ENCODE results near the gene DNAJC5G.

The DNAJC5G gene

DNA sequence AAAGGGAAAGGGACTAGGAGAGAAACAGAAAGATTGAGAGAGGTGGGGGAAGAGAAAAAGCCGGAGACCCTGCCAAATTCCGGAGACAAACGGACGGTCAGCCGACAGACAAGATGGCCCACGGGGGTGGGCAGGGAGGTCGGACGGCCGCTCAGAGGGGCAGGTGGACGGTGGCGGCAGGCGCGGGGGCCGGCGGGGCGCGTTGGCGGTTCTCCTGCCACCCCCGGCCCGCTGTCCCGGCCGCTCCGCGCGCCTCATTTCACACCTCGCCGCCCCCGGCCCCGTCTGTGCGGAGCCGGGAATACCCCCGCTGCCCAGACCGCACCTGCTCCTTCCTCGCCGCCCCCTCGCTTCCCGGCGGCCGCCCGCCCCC lies 13.3 kb upstream of the DNAJC5G start:
- Histone ChIP-seq H2AFZ (no peak overlapping the region), H3K4me1 (peaks cover 5% of the 10 kb centered on the region), H3K9ac (no peak overlapping the region), H3K79me2 (no peaks in the 10 kb centered on the region), H3K27ac (no peak overlapping the region), H3K36me3 (ENCODE audit: control insufficient read depth, insufficient read depth, low read length) (no peaks in the 10 kb centered on the region), H3K27me3 (ENCODE audit: control insufficient read depth, insufficient read depth, low read length) (no peaks in the 10 kb centered on the region), H3K9me3 (ENCODE audit: control insufficient read depth, low read length) (no peaks in the 10 kb centered on the region), H3K4me2 (ENCODE audit: low read length) (no peak overlapping the region), H3K4me3 (ENCODE audit: low read depth, low read length) (no peak overlapping the region)
- TF ChIP-seq CTCF (IDR thresholded peaks at IDR 0.05), result no peak

GRCh38 chr2:27262379-27263286 lies 12.6 kb upstream of the DNAJC5G start, which contains the start of gene SLC30A3:
Gene SLC30A3 (minus strand): TSS chr2:27263047. CDS start chr2:27262906, 141 bp downstream.
- Histone ChIP-seq H3K4me1 (peaks cover 5% of the 10 kb centered on the region), H3K4me2 (ENCODE audit: low read length) (peak within 1 kb of the TSS; percentile 77), H3K9ac (no peak within 1 kb of the TSS), H3K36me3 (ENCODE audit: control insufficient read depth, insufficient read depth, low read length) (no peaks in the 10 kb centered on the region), H3K4me3 (ENCODE audit: low read depth, low read length) (peak within 1 kb of the TSS; percentile 48), H3K79me2 (no peaks in the 10 kb centered on the region), H2AFZ (peak within 1 kb of the TSS; percentile 77), H3K27me3 (ENCODE audit: control insufficient read depth, insufficient read depth, low read length) (no peaks in the 10 kb centered on the region), H3K9me3 (ENCODE audit: control insufficient read depth, low read length) (no peaks in the 10 kb centered on the region), H3K27ac (no peak within 1 kb of the TSS)
- no peak for TF ChIP-seq CTCF (IDR thresholded peaks at IDR 0.05)

DNA sequence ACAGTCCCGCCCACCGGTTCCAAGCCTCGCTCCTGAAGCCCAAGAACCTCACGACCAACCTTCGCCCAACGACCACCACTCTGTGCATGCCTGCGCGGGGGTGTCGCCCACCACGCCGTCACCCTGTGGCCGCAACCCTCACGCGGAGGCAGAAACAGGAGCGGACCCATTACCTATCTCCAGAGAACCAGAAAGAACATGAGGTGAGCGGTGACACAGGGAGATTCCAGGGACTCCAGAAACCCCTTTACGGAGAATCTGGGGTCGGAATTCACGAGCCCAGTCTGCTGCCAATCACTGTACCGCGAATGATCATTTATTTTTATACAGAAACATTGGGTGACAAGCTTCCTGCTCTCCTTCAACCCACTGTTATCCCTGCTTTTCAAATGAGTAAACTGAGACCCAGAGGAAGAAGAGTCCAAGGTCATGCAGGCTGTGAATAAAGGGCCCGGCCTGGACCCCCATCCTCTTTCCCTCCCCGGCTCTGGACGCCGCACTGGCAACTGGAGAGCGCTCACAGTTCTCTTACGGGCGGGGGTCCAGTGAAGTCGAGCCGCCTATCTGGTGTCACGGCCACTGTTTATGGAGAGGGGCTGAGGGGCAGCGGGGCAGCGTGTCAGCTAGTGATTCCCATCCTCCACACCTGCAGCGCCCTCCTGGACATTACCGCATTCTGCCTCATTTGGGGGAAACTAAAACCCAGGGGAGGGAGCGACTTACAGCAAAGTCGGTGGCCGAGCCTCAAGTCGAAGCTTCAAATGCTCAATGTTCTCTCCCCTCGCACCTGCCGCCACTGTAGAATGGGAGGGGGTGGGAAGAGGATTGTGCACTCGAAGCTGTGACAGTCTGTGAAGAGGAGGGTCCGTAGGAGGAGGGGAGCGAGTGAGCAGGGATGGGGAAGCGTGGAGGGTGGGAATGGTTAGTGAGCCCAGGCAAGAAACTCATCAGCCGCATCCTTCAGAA lies 11.7 kb upstream of the DNAJC5G start:
- Histone ChIP-seq H3K4me1 (peaks cover 5% of the 10 kb centered on the region), H3K4me3 (ENCODE audit: low read depth, low read length) (peak overlapping the region; percentile 42), H3K9me3 (ENCODE audit: control insufficient read depth, low read length) (no peaks in the 10 kb centered on the region), H3K27ac (no peak overlapping the region), H3K79me2 (no peaks in the 10 kb centered on the region), H2AFZ (peak overlapping the region; percentile 77), H3K4me2 (ENCODE audit: low read length) (peak overlapping the region; percentile 77), H3K36me3 (ENCODE audit: control insufficient read depth, insufficient read depth, low read length) (no peaks in the 10 kb centered on the region), H3K27me3 (ENCODE audit: control insufficient read depth, insufficient read depth, low read length) (no peaks in the 10 kb centered on the region), H3K9ac (no peak overlapping the region)
- no peak for TF ChIP-seq CTCF (IDR thresholded peaks at IDR 0.05)

DNA sequence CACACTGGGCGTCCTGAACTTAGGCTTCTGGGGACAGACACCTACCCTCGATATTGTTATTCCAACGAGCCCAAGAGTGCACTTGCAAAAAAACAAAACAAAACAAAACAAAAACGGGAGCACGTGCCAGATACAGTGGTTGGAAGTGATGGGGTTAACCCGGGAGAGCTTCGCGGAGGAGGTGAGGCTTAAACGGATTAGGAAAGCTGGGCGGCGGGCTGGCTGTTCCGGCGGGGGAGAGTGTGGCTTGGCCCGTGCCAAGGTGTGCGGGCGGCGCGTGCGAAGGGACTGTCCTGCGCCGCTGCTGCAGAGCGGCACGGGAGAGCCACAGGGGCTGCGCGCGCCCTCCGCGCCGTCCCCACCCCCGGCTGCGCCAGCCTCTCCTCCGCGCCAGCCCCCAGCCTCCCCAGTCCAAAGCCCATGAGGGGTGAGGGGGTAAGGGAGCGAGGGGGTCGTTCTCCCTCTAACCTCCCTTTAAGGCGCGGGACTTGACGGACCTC lies 10.9 kb upstream of the DNAJC5G start:
- no peaks in the 10 kb centered on the region for H3K36me3 ChIP-seq (ENCODE audit: control insufficient read depth, insufficient read depth, low read length)
- peaks cover 5% of the 10 kb centered on the region for H3K4me1 ChIP-seq
- H2AFZ ChIP-seq, result peak overlapping the region; percentile 84
- H3K4me3 ChIP-seq (ENCODE audit: low read depth, low read length), result peak overlapping the region; percentile 20
- TF ChIP-seq CTCF (IDR thresholded peaks at IDR 0.05), result no peak
- H3K27ac ChIP-seq, result no peak overlapping the region
- H3K9me3 ChIP-seq (ENCODE audit: control insufficient read depth, low read length), result no peaks in the 10 kb centered on the region
- no peaks in the 10 kb centered on the region for H3K27me3 ChIP-seq (ENCODE audit: control insufficient read depth, insufficient read depth, low read length)
- no peaks in the 10 kb centered on the region for H3K79me2 ChIP-seq
- H3K9ac ChIP-seq, result no peak overlapping the region
- peak overlapping the region; percentile 68 for H3K4me2 ChIP-seq (ENCODE audit: low read length)

All from parathyroid adenoma (tissue), 2 donors.